Measurements from ENCODE around the gene CCSAP.

Gene CCSAP

GRCh38 chr1:229298887-229299503 is 43.9 kb downstream of the CCSAP start:
- TF ChIP-seq CTCF (IDR thresholded peaks at IDR 0.05; ENCODE audit: low read depth, low read length) (no peak), POLR2A (IDR thresholded peaks at IDR 0.05; ENCODE audit: extremely low read depth, insufficient read length) (no peak), MAX (IDR thresholded peaks at IDR 0.05; ENCODE audit: low read depth, low read length) (no peak), MYC (IDR thresholded peaks at IDR 0.05; ENCODE audit: low read depth, low read length) (no peak)
- DNase-seq (ENCODE audit: low read depth): no peak
- no peak overlapping the region for H3K4me3 ChIP-seq (ENCODE audit: low read depth, low read length)

- TF ChIP-seq POLR2A (IDR thresholded peaks at IDR 0.05; ENCODE audit: extremely low read depth, insufficient read length): no peak
- TF ChIP-seq CTCF (IDR thresholded peaks at IDR 0.05; ENCODE audit: low read depth, low read length): no peak
- no peak for TF ChIP-seq MYC (IDR thresholded peaks at IDR 0.05; ENCODE audit: low read depth, low read length)
- no peak for TF ChIP-seq MAX (IDR thresholded peaks at IDR 0.05; ENCODE audit: low read depth, low read length)
Measured at GRCh38 chr1:229298420-229298819, 44.4 kb downstream of the CCSAP start.

GRCh38 chr1:229297746-229298145 is 45.1 kb downstream of the CCSAP start:
- no peak for TF ChIP-seq CTCF (IDR thresholded peaks at IDR 0.05; ENCODE audit: low read depth, low read length)
- no peak for TF ChIP-seq POLR2A (IDR thresholded peaks at IDR 0.05; ENCODE audit: extremely low read depth, insufficient read length)
- TF ChIP-seq MYC (IDR thresholded peaks at IDR 0.05; ENCODE audit: low read depth, low read length): no peak
- no peak for TF ChIP-seq MAX (IDR thresholded peaks at IDR 0.05; ENCODE audit: low read depth, low read length)

More at GRCh38 chr1:229298420-229298819, 44.4 kb downstream of the CCSAP start:
- no peak overlapping the region for H3K4me3 ChIP-seq (ENCODE audit: low read depth, low read length)
- no peak for DNase-seq (ENCODE audit: low read depth)

GRCh38 chr1:229296541-229296941 is 46.3 kb downstream of the CCSAP start:
- TF ChIP-seq MAX (IDR thresholded peaks at IDR 0.05; ENCODE audit: low read depth, low read length) (no peak), MYC (IDR thresholded peaks at IDR 0.05; ENCODE audit: low read depth, low read length) (no peak), POLR2A (IDR thresholded peaks at IDR 0.05; ENCODE audit: extremely low read depth, insufficient read length) (no peak), CTCF (IDR thresholded peaks at IDR 0.05; ENCODE audit: low read depth, low read length) (no peak)
- DNase-seq (ENCODE audit: low read depth): no peak
- H3K4me3 ChIP-seq (ENCODE audit: low read depth, low read length): no peak overlapping the region

More at GRCh38 chr1:229297746-229298145, 45.1 kb downstream of the CCSAP start:
- H3K4me3 ChIP-seq (ENCODE audit: low read depth, low read length): no peak overlapping the region
- no peak for DNase-seq (ENCODE audit: low read depth)

- TF ChIP-seq CTCF (IDR thresholded peaks at IDR 0.05; ENCODE audit: low read depth, low read length): no peak
- no peak for TF ChIP-seq POLR2A (IDR thresholded peaks at IDR 0.05; ENCODE audit: extremely low read depth, insufficient read length)
- TF ChIP-seq MAX (IDR thresholded peaks at IDR 0.05; ENCODE audit: low read depth, low read length): no peak
- TF ChIP-seq MYC (IDR thresholded peaks at IDR 0.05; ENCODE audit: low read depth, low read length): no peak
- no peak for DNase-seq (ENCODE audit: low read depth)
- no peak overlapping the region for H3K4me3 ChIP-seq (ENCODE audit: low read depth, low read length)
Measured at GRCh38 chr1:229295745-229296144, 47.1 kb downstream of the CCSAP start.

Data from NB4 (cell line).